CD4-positive, alpha-beta T cell treated with Interleukin-4 for 4 hours (primary cell): ENCODE results near the gene UTP11.
"Not testable (repeated sequence)": the region's sequence is repeated elsewhere in the genome, so short reads cannot be mapped to it uniquely, and the experiment has no call there.

Experiments
- DNase-seq: peaks from one replicate; pipeline ENCODE4 v3.0.0-alpha.2; 2020

UTP11 gene, protein sequence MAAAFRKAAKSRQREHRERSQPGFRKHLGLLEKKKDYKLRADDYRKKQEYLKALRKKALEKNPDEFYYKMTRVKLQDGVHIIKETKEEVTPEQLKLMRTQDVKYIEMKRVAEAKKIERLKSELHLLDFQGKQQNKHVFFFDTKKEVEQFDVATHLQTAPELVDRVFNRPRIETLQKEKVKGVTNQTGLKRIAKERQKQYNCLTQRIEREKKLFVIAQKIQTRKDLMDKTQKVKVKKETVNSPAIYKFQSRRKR

DNA sequence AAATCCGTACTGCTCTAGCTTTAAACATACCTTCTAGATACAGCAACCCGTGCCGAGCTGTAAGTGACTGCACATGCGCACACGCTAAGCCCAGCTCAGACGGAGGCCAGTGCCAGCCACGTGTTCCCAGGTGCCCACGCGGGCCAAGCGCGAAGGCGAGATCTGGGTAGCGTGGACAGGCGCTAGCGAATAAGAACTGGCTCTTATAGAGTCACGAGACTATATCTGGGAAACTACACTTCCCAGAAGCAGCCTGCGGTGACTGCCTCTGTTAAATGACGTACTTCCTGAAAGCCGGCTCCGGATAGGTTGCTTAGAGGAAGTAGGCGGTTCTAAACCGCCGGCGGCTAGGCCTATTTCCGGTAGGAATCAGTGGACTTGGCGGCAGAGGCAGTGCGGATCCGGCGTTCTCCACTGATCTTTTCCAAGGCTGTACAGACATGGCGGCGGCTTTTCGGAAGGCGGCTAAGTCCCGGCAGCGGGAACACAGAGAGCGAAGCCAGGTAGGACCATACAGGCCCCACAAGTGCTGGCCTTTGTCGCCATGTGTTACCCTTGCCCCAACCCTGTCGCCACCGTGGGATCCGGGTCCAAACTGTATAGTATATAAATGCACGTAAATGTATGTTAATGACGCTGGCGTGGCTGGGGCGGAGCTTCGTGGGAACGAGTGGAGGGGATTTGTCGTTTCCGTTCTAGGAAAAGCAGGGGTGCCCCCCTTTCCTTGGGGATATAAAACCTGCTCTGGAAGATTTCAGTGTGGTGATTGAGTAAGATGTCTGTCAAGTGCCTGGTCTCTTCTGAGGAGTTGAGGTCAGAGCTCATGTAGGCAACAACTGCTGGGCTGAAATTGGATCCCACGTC is at the start of gene UTP11:
TSS of gene UTP11 (plus strand) at position 372 of the 864 bp plus-strand sequence. CDS start at position 441, 69 bp downstream.
- peak; percentile 97 for DNase-seq

DNA sequence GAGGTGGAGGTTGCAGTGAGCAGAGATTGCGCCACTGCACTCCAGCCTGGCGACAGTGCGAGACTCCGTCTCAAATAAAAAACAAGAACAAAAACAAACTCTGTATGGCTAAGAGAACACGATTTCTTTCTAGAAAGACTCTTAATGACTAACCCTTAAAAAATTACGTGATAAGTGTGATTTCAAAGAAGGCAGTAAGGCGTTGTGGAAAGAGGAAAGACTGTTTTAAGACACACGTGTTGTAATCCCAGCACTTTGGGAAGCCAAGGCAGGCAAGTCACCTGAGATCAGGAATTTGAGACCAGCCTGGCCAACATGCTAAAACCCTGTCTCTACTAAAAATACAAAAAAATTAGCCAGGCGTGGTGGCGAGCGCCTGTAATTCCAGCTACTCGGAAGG is 48.4 kb upstream of the UTP11 start:
- not testable (repeated sequence) for DNase-seq

DNA sequence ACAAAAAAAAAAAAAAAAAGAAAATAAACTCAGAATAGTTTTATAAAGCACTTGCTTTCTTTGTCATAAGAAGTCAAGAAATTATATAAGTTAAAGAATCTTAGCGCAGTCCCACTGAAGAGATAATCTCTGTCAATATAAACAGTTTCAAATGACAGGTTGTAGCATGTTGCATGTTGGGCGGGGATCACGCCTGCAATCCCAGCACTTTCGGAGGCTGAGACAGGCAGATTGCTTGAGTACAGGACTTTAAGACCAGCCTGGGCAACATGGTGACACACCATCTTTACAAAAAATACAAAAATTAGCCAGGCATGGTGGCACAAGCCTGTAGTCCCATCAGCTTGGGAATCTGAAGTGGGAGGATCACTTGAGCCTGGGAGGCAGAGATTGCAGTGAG is 47.2 kb upstream of the UTP11 start:
- DNase-seq, result no peak

DNA sequence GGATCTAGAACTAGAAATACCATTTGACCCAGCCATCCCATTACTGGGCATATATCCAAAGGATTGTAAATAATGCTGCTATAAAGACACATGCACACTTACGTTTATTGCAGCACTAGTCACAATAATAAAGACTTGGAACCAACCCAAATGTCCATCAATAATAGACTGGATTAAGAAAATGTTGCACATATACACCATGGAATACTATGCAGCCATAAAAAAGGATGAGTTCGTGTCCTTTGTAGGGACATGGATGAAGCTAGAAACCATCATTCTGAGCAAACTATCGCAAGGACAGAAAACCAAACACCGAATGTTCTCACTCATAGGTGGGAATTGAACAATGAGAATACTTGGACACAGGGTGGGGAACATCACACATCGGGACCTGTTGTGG is 38.9 kb upstream of the UTP11 start:
- DNase-seq, result not testable (repeated sequence)

DNA sequence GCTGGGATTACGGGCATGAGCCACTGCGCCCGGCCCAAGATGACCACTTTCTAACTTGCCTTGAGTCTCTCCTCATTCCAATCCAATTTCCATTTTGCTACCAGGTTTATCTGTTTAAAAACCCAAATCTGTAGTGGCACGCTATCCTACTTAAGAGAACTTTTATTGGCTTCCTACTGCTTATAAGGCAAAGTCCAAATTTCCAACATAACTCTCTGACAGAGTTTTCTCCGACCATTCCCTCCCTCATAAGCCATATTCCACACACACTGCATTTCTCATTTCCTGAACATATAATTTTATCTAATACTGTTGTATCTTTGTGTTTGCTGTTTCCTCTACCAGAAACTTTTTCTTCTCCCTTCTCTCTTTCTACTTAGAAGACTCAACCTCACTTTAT is 38.0 kb upstream of the UTP11 start:
- no peak for DNase-seq

DNA sequence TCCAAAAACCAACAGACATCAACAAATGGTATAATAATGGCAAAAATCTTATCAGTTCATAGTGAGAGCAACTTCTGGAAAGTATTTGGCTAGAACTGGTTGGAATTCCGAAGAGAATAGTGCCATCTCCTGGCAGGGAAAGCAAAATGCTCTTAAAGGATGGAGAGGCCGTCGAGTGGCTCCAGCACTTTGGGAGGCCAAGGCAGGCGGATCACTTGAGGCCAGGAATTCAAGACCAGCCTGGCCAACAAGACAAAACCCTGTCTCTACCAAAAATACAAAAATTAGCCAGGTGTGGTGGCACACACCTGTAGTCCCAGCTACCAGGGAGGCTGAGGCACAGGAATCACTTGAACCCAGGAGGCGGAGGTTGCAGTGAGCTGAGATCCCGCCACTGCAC is 37.5 kb upstream of the UTP11 start:
- peak; percentile 21 for DNase-seq

DNA sequence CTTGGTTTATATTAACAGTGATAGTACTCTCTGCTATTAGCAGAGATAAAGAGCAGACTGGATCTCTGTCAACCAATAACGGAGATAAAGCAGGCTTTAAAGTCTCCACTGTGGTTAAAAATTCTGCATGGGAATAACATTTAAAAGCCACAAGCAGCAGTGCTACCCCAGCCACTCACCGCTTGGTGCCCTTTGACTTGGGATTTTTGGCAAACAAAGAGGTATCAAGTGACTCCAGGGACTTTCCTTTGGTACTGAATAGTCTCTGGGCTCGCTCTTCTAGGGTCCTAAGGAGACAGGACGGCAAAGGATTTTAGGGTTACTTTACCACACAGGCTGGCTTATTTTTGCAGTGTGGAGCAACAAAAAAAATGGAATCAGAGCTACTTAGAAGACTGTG is 34.0 kb upstream of the UTP11 start:
- no peak for DNase-seq

DNA sequence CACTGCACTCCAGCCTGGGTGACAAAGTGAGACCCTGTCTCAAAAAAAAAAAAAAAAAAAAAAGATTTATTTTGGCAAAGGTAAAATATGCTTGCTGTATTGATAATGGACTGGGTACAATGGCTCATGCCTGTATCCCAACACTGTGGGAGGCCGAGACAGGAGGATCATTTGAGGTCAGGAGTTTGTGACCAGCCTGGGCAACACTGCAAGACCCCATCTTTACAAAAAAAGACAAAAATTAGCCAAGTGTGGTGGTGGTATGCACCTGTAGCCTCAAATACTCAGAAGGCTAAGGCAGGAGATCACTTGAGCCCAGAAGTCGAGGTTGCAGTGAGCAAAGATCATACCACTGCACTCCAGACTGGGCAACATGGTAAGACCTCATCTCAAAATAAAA is 29.0 kb upstream of the UTP11 start:
- no peak for DNase-seq

DNA sequence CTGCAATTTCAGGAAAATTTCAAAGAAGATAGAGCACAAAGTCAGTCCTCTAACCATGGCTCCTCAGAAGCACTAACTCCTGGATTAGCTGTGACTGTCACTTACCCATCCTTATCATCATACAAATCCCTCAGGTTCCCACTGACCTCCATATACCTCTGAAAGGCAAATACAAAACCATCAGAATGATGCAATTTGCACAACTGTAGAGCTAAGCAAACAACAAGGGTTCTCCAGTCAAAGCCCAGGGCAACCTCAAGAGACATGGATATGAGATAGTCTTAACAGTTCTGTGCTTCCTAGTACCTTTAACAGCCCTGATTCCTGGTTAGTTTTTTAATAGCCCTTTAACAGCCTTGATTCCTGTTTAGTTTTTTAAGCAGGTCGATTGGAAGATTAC is 24.9 kb upstream of the UTP11 start:
- DNase-seq, result no peak

DNA sequence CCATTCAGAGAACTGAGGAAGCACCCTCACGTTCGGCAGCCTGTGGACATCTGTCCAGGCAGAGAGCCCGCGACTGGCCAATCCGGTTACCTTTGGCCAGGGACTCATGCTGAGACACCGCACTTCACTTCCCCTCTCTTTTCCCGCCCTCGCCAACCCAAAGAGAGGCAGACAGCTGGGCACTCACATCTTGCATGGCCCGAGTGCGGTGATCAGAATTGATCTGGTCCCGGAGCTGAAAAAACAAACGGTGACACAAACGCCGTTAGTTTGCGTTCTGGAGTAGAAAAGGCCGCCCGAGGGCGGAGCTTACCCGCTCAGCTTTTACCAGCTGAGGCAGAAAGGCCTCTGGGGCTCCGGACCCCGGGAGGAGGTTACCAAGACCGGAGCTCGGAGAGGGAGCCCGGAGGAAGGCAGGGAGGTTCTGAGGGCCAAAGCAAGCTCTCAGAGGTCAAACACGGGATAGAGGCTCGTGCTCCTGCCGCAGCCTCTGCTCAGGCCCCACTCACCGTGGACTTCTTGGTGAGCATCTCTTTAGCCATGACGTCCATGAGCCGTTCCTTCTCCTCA is 23.1 kb upstream of the UTP11 start:
- peak; percentile 27 for DNase-seq

DNA sequence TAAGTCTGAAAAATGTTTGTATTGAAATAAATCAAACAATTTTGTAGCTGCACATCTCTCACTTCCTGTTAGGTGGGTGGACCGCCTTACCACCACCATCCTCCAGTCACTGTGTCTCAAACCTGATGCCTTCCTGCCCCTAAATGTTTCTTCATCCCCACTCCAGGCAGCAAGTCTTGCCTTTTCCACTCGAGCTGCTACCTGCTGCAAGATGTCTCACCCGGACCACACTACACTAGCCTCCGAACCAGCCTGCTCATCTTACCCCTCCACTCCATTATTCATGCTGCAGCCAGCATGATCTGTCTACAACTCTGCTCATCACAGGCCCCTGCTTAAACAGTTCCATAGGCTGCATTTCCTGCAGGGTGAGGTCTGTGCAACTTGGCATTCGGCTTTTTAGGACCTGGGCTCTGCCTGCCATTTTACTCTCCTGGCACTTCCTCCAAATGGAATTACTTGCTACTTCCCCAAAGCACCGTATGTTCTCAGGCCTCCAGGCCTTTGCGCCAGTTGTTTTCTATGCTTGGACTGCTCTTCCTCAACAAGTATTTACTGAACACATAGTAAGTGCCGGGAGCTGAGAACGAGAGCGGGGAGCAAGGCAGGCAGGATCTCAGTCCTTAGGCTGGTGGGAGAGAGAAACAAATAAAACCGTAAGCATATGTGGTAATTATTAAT is 17.5 kb upstream of the UTP11 start:
- no peak for DNase-seq

DNA sequence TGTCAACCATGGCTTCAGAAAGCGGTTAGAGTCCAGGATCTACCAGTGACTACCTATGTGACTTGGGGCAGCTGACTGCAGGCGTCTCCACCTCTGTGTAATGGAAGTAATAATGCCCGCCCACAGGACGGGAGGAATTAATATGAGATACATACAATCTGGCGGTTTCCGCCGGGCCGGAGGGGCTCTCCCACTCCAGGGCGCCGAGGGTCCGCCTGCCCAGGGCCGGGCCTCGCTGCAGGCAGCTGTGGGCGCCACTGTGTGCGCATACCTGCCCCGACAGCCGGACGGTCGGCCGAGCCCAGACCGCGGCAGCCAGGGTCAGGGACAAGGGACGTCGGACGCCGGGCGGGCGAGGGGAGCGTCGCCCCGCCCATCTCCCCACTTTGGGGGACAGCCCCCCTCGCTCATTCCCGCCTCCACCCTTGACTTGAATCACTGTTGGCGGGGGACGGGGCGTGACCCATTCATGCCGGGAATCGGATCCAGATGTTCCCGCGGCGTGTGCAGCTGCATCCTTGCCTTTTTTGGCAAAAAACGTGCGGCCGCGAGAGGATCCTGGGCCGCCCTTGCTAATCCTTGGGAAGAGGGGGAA is 16.7 kb upstream of the UTP11 start:
- peak; percentile 24 for DNase-seq

DNA sequence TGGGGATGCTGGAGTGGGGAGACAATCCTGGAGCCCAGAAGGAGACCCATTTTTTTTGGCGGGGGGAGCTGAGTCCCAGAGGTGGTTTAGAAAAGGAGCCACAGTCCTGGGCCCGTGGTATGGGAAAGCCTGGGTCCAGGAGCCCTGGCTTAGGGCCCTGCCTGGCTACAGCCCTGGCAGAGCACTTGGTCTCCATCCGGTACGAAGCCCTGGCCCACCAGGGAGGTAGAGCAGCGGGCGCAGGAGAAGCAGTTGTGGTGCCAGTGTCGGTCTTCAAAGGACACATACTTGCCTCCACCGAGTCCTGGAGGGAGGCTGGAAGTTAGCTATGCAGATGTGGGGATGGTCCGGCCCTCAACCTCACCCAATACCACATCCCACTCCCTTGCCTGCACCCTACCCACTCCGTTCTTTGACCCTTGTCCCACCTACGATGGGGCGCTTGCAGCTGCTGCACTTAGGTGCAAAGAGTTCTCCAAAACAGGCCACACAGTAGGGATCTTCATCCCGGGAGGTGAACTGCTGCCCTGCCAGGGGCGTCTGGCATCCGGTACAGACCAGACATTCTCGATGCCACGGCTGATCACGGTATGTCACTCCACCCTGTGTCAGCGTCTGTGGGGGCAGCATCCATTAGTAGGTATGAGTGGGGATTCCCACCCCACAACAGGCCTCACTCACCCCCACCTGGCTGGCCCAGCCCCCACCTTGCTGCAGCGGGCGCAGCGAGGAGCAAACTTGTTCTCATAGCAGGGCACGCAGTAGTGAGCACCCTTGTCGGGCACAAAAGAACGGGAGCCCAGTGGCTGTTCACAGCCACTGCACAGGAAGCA is 15.1 kb upstream of the UTP11 start:
- DNase-seq, result no peak

DNA sequence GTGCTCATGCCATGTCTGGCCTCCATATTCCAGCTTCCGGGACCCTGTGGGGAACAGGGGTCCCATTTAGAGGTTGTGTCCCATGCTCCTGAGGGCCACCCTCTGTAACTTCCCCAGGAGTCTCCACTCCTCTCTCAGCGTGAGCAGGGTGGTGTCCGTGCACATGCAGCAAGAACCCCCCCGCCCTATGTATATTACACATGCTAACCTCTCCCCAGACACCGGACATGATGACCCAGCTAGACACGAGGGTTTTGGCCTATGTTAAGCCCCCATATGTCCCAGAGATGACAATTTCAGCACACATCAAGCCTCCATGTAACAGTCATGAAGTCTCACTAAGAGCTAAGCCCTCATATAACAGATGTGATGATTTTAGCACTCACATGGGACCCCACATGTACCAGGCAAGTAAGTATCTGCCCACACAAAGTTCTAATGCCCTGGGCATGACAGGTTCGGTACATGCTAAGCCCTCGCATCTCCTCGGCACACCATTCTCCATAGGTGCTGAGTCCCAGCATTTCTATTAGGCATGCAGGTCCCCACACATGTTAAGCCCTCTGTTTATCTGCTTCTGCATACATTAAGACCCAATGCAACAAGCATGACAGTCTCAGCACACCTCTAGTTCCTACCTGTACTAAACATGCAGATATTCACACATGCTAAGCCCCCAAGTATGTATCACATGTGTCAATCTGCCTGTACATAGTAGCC is 14.3 kb upstream of the UTP11 start:
- no peak for DNase-seq

DNA sequence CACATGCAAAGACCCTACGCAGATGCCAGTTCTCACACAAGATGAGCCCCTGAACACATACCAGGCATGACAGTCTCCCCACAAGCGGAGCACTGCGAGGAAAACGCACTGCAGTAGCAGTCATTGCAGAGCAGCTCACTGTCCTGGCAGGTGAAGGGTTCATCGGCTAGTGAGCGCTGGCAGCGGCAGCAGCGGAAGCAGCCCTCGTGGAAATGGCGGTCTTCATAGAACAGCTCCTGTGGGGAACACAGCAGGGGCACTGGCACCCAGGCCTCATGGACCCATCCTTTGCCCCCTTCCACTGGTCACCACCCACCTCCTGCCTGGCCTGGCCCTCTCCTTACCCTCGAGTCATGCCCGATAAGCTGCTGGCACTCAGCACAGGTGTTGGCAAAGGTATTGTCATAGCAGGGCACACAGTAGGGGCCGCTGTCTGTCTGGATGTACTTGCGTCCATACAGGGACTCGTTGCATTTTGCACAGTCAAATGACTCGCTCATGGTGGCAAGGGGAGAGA is 13.6 kb upstream of the UTP11 start:
- no peak for DNase-seq

DNA sequence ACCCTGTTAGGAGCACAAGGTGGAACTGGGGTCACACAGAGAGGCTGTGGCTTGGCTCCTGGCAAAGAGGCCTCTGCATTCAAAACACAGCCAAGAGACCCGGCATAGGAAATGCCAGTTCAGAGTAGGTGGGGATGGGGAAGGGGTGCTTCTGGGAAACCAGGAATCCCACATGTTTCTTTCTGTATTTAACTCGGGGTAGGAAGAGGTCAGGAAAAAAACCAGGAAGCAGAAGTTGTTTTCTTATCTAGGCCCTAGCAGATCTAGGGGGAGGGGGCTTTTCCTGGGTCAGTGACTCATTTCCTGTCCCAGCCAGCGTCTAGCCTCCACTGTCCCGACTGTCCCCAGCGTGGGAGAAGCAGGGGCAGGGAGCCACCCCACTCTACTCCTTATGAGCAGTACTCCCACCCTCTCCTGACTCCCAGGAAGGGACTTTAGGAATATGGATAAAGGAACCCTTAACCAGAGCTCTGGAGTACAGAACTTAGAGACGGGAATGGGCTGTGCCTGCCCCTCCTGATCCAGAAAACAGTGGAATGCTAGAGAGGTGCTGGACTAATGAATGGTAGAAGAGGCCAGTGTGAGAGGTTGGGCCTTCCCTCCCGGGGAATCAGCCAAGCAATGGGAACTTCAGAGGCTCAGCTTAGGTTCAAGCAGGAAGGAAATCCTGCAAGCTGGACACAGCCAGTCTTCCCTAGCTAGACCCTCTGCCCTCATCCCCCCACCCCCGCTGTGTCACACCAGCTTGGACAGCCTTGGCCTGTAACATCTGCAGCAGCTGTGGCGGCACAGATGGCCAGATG is 12.9 kb upstream of the UTP11 start:
- no peak for DNase-seq

DNA sequence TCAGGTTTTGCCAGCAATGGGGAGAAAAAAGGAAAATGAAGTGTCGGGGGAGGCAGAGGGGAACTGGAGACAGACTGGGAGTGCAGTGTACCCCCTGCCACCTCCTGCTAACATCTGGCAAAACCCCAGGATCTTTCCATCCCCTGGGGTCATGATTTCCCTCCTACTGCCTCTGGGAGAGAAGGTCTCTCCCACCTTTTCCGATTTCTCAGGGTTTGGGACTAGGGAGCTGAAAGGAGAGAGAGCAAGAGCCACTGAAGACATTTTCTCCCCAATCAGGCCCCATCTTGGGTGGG is 12.4 kb upstream of the UTP11 start:
- DNase-seq, result no peak

DNA sequence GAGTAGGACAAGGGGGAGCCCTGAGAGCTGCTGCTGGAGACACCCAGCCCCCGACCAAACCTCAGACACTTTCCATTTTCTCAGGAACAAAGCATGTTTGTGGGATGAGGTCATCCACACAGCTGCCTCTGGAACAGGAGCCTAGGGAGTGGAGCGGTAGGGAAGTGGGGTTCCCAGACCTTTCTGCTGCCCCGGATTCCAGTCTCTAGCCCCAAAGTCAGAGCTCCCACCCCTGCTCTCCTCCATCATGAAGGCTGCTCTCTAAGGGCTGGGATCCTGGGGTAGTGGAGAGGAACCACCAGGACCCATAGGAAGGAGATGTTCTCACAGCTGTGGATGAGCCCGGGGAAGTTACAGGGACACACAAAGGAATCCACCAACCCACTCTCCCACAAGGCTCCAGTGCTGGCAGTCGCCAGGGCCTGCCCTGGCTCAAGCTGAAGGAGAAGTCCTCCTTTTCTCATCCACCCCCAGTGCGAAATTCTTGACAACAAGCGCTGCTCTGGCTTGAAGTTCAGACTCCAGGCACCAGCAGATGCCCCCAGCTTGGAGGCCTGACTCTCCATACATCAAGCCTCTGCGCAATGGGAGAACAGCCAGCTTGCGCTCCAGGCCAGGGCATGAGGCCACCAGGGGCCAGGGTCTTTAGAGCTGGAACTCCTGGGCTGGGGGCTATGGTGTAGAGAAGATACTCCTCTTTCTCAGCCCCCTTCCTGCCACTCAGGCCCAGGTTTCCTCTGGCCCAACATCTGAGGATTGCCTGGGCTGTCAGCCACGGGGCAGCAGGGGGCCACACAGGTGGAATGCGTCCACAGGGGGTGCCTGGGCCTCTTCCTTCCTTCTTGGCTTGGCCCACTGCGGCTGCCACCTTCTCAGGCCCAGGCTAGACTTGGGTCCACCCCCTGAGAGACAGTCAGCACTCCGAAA is 11.7 kb upstream of the UTP11 start:
- DNase-seq, result no peak
